GM18499 (cell line): ENCODE results near the gene EPS15.
"Not testable (repeated sequence)": the region's sequence is repeated elsewhere in the genome, so short reads cannot be mapped to it uniquely, and the experiment has no call there.

Experiments
- ATAC-seq: cut with Tn5 transposase; IDR thresholded peaks from one replicate; pipeline ENCODE4 v1.9.1; 2021; ENCODE audit warnings: moderate number of reproducible peaks; ENCODE audit not compliant: insufficient read depth, unreplicated experiment

EPS15 gene

GRCh38 chr1:51482881-51483280, 36.2 kb downstream of the EPS15 start:
- no peak for ATAC-seq

GRCh38 chr1:51474832-51475620, 44.0 kb downstream of the EPS15 start:
- ATAC-seq, result not testable (repeated sequence)

- no peak for ATAC-seq
These were observed 45.5 kb downstream of the EPS15 start for GRCh38 chr1:51473331-51474115.

- ATAC-seq, result no peak
These were observed 46.7 kb downstream of the EPS15 start for GRCh38 chr1:51472359-51472758.

- no peak for ATAC-seq
These were observed 49.5 kb downstream of the EPS15 start for GRCh38 chr1:51469518-51469917.

- no peak for ATAC-seq
These were observed 54.2 kb downstream of the EPS15 start for GRCh38 chr1:51464828-51465227.

- ATAC-seq, result no peak
These were observed 55.5 kb downstream of the EPS15 start for GRCh38 chr1:51463561-51463960.

- ATAC-seq, result not testable (repeated sequence)
These were observed 56.8 kb downstream of the EPS15 start for GRCh38 chr1:51462289-51462688.

- no peak for ATAC-seq
These were observed 64.5 kb downstream of the EPS15 start for GRCh38 chr1:51454554-51454953.

- no peak for ATAC-seq
These were observed 66.1 kb downstream of the EPS15 start for GRCh38 chr1:51453010-51453409.

GRCh38 chr1:51448844-51449454, 70.1 kb downstream of the EPS15 start:
- not testable (repeated sequence) for ATAC-seq

GRCh38 chr1:51445351-51446090, 73.5 kb downstream of the EPS15 start:
- no peak for ATAC-seq

- no peak for ATAC-seq
These were observed 74.4 kb downstream of the EPS15 start for GRCh38 chr1:51444534-51445192.

- ATAC-seq, result no peak
These were observed 75.0 kb downstream of the EPS15 start for GRCh38 chr1:51444096-51444495.

GRCh38 chr1:51443555-51443954, 75.5 kb downstream of the EPS15 start:
- no peak for ATAC-seq

GRCh38 chr1:51442616-51443015, 76.5 kb downstream of the EPS15 start:
- ATAC-seq, result no peak

GRCh38 chr1:51442198-51442597, 76.9 kb downstream of the EPS15 start:
- no peak for ATAC-seq

- no peak for ATAC-seq
These were observed 79.2 kb downstream of the EPS15 start for GRCh38 chr1:51439895-51440294.

GRCh38 chr1:51439053-51439452, 80.0 kb downstream of the EPS15 start:
- ATAC-seq, result no peak

- ATAC-seq, result not testable (repeated sequence)
These were observed 81.7 kb downstream of the EPS15 start for GRCh38 chr1:51437391-51437790.
